Spleen (tissue), 11 donors: Measurements from ENCODE around the gene TXNRD2. TPM values are rescaled to one million over a fixed set of nuclear protein-coding genes. Genes with fewer than 3 reads are reported as not detected.
A peak's percentile ranks its signal among the peaks of the same experiment; 100 is the strongest.

Source experiments
- DNase-seq: peaks from one replicate; pipeline ENCODE4 v3.0.0-alpha.2; 2020
- H3K27ac ChIP-seq, 8 donors: fragments of 200-600 bp; sonication (generic) in 7 of 8; 1 replicate in 4 of 8; 2 replicates in 4 of 8; pipeline versions ENCODE4 v1.5.0 to v1.8.0; 2016 to 2021; ENCODE audit warnings: inconsistent platforms in 4 of 8, mild to moderate bottlenecking in 4 of 8, moderate library complexity in 1 of 8
- H3K27me3 ChIP-seq, 7 donors: fragments of 200-600 bp; sonication (generic) in 6 of 7; replicated peaks in 1 of 7; 1 replicate in 4 of 7; 2 replicates in 3 of 7; pipeline versions ENCODE4 v1.5.0 to v1.8.0; 2016 to 2021; ENCODE audit warnings: inconsistent platforms in 3 of 7, mild to moderate bottlenecking in 1 of 7
- H3K36me3 ChIP-seq, 6 donors: fragments of 200-600 bp; sonication (generic) in 5 of 6; 1 replicate in 4 of 6; 2 replicates in 2 of 6; pipeline versions ENCODE4 v1.5.0 to v1.8.0; 2016 to 2021; ENCODE audit warnings: inconsistent platforms in 2 of 6
- H3K4me1 ChIP-seq, 6 donors: fragments of 200-600 bp; sonication (generic) in 5 of 6; 1 replicate in 3 of 6; 2 replicates in 3 of 6; pipeline versions ENCODE4 v1.5.0 to v1.8.0; 2016 to 2021; ENCODE audit warnings: inconsistent platforms in 3 of 6
- H3K4me3 ChIP-seq, 8 donors: fragments of 200-600 bp; sonication (generic) in 7 of 8; 1 replicate in 4 of 8; 2 replicates in 4 of 8; pipeline versions ENCODE4 v1.5.0 to v1.8.0; 2016 to 2021; ENCODE audit warnings: inconsistent platforms in 4 of 8, mild to moderate bottlenecking in 4 of 8, moderate library complexity in 2 of 8
- H3K9me3 ChIP-seq, 8 donors: fragments of 200-600 bp; sonication (generic) in 7 of 8; 1 replicate in 4 of 8; 2 replicates in 4 of 8; pipeline versions ENCODE4 v1.5.0 to v1.8.0; 2016 to 2021; ENCODE audit warnings: inconsistent platforms in 4 of 8
- CTCF ChIP-seq, 11 experiments: fragments of 200-600 bp in 7 of 11; fragments of 450-650 bp in 4 of 11; sonication (generic) in 4 of 11; IDR thresholded peaks in 8 of 11; conservative IDR thresholded peaks in 3 of 11; 1 replicate in 7 of 11; 2 replicates in 4 of 11; pipeline versions ENCODE4 v1.4.0 to v1.8.0; 2016 to 2021; ENCODE audit warnings: antibody characterized with exemption in 11 of 11, inconsistent platforms in 4 of 11, mild to moderate bottlenecking in 1 of 11
- POLR2A ChIP-seq, 3 donors: fragments of 450-650 bp; IDR thresholded peaks; one replicate each; pipeline ENCODE4 v1.5.1; 2017; ENCODE audit warnings: antibody characterized with exemption in 3 of 3, mild to moderate bottlenecking in 1 of 3
- POLR2AphosphoS5 ChIP-seq, 3 donors: sonication (generic); formaldehyde crosslinking; IDR thresholded peaks; one replicate each; pipeline ENCODE4 v1.5.1; 2017; ENCODE audit warnings: antibody characterized with exemption in 3 of 3
- WGBS, 5 donors: extraction: QIAGEN DNeasy Blood & Tissue Kit in 3 of 5; methylation state at CpG; one replicate each; pipeline versions ENCODE4 v1.1.5 to v1.1.7; 2013 to 2018; 5-methylcytosine and 5-hydroxymethylcytosine counted together
- intact Hi-C: fragments of 100-400 bp; cut with DNase I; formaldehyde crosslinking; loops from one replicate; pipeline ENCODE4 v1.15.0; 2023; ENCODE audit warnings: low total_unique reads
- polyA plus RNA-seq, 3 donors: library from polyadenylated mRNA; stranded (reverse); fragments of 200-250 nt; gene quantifications; one replicate each; pipeline ENCODE4 v1.2.1, GENCODE V29; 2013
- total RNA-seq, 7 donors: library from RNA; depleted of rRNA in 3 of 7; stranded (reverse); fragments of >200 nt in 3 of 7; fragmentation: NEBNext Ultra II Directional in 4 of 7; extraction: Animal tissue kit (Norgen Biotek cat#: 25700) in 4 of 7; gene quantifications; one replicate each; pipeline versions ENCODE4 v1.1.0 to v1.2.1, GENCODE V29; 2016 to 2021
- donor health status: healthy with polysubstance abuse.
- donor health status: DM: no; HTN: no; CAD: no; lungs with moderate emphysema.
- donor health status: DM: no; HTN: no; CAD: no.
- donor health status: Bipolar disorder and iron deficiency.
- donor health status: healthy.
- donor health status: DM: no; HTN: no; CAD: no.
- donor health status: DM: yes; HTN: yes; CAD: no.

Gene TXNRD2
- total and polyA plus RNA-seq, 10 donors = 21.6 to 45.9 (median 35.5) TPM

- peaks cover 0 to 46% (median 21%) of the 10 kb centered on the region in 6 donors for H3K4me1 ChIP-seq
- 91 to 95% (median 94%) methylated on average over 21 to 26 of the region's 26 CpGs for WGBS, 5 donors
- no peak overlapping the region for H3K4me3 ChIP-seq
- no peak overlapping the region for H3K27ac ChIP-seq
- DNase-seq = peak; percentile 65
- H3K27me3 ChIP-seq = no peaks in the 10 kb centered on the region
- H3K9me3 ChIP-seq = no peaks in the 10 kb centered on the region
- peaks cover 0 to 61% (median 6%) of the 10 kb centered on the region in 6 donors for H3K36me3 ChIP-seq
- TF ChIP-seq CTCF (IDR thresholded peaks at IDR 0.05 in 8 of 11, conservative IDR thresholded peaks at IDR 0.05 in 3 of 11) (no peak), POLR2AphosphoS5 (IDR thresholded peaks at IDR 0.05) (no peak), POLR2A (IDR thresholded peaks at IDR 0.05) (no peak)
- intact Hi-C loops = no loop called here
Measured at GRCh38 chr22:19882446-19883381, 58.9 kb downstream of the TXNRD2 start.

DNA sequence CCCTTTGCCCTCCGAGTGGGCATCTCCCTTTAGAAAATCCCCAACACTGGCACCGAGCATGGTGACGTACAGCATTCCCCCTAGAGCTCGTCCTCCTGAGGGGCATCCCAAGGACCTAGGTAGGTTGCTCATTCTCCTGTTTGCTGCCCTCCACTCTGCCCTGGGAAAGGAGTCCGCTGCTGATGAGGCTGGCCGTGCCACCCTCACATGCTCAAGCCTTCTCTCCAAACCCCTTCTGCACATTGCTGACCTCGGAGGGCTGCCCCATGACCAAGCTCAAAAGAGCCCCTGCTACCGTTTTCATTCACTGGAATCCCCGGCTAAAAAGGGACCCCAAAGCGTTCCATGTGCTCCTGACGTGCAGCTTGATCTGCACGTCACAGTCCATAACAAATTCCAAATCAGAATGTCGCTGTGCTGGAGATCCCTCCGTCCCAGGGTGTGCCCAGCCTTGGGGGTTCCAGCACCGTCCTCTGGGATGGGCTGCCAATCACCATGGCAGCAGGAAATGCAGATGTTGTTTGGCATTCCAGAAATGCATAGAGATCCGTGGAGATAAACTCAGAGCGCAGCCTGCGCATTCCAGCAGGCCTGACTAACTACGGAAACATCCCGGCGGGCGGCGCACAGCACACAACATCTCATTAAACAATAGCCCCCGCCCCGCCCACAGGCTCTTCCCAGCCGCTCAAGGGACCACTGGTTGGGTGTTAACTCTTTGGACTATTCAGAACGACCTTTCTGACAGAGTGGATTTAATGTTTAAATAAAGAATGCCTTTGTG lies 60.6 kb downstream of the TXNRD2 start:
- no peak for TF ChIP-seq POLR2A (IDR thresholded peaks at IDR 0.05)
- no peak for TF ChIP-seq CTCF (IDR thresholded peaks at IDR 0.05 in 8 of 11, conservative IDR thresholded peaks at IDR 0.05 in 3 of 11)
- no peak for TF ChIP-seq POLR2AphosphoS5 (IDR thresholded peaks at IDR 0.05)
- WGBS, 5 donors = 68 to 80% (median 75%) methylated on average over 27 of the region's 27 CpGs
- Histone ChIP-seq H3K4me1 (peaks cover 0 to 29% (median 6%) of the 10 kb centered on the region in 6 donors), H3K4me3 (no peak overlapping the region), H3K36me3 (peaks cover 0 to 63% (median 10%) of the 10 kb centered on the region in 6 donors), H3K27ac (no peak overlapping the region), H3K27me3 (no peaks in the 10 kb centered on the region), H3K9me3 (no peaks in the 10 kb centered on the region)
- DNase-seq = peak; percentile 68
- intact Hi-C loops = no loop called here

DNA sequence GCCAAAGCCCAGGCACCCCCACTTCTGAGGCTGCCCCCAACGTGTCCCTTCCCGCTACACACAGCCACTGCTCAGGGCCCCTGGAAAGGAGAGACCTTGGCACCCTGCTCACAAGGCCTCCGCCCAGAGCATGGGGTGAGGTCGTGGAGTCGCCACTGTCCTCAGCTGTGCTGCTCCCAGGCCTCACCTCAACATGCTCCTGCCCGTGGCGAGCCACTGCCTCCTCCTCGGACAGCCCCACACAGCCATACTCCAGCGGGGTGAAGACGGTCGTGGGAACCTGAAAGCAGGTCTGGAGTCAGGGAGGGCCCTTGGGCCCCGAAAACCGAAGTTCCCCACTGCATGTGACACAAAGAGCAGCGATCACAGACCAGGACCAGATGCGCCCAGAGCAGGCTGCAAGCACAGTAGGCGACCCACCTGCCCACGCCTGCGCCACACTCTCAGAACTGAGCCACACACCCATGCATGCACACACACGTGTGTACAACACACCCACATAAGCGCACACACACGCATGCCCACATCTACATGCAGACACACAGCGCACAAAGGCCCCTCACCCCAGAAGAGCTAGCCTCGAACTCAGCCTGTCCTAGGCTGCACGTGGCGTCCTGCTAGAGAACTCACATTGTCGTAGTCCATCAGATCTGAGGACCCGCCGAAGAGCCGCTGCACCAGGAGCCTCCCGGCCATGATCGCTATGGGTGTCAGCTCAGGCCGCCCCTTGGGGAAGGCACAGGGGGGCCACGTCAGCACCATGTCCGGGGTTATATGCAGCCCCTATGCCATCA lies 61.4 kb downstream of the TXNRD2 start:
- no peaks in the 10 kb centered on the region for H3K27me3 ChIP-seq
- H3K9me3 ChIP-seq = no peaks in the 10 kb centered on the region
- H3K36me3 ChIP-seq = peaks cover 0 to 67% (median 11%) of the 10 kb centered on the region in 6 donors
- no peak overlapping the region for H3K4me3 ChIP-seq
- DNase-seq = peak; percentile 66
- H3K27ac ChIP-seq = no peak overlapping the region
- intact Hi-C loops = no loop called here
- WGBS, 5 donors = 91 to 94% (median 94%) methylated on average over 11 to 34 of the region's 34 CpGs
- TF ChIP-seq POLR2A (IDR thresholded peaks at IDR 0.05) (no peak), CTCF (IDR thresholded peaks at IDR 0.05 in 8 of 11, conservative IDR thresholded peaks at IDR 0.05 in 3 of 11) (no peak), POLR2AphosphoS5 (IDR thresholded peaks at IDR 0.05) (no peak)
- H3K4me1 ChIP-seq = peaks cover 0 to 21% (median 4%) of the 10 kb centered on the region in 6 donors
